Stimulated activated CD4-positive, alpha-beta T cell treated with anti-CD3 and anti-CD28 coated beads, Interleukin-4, amount 100 ng/mL, for 48 hours (primary cell): ENCODE results near the gene PPP1R13B.

Source experiments
- DNase-seq, 2 donors: peaks; one replicate each; pipeline ENCODE4 v3.0.0-alpha.2; 2020; ENCODE audit warnings: low read depth in 2 of 2

Gene PPP1R13B

DNA sequence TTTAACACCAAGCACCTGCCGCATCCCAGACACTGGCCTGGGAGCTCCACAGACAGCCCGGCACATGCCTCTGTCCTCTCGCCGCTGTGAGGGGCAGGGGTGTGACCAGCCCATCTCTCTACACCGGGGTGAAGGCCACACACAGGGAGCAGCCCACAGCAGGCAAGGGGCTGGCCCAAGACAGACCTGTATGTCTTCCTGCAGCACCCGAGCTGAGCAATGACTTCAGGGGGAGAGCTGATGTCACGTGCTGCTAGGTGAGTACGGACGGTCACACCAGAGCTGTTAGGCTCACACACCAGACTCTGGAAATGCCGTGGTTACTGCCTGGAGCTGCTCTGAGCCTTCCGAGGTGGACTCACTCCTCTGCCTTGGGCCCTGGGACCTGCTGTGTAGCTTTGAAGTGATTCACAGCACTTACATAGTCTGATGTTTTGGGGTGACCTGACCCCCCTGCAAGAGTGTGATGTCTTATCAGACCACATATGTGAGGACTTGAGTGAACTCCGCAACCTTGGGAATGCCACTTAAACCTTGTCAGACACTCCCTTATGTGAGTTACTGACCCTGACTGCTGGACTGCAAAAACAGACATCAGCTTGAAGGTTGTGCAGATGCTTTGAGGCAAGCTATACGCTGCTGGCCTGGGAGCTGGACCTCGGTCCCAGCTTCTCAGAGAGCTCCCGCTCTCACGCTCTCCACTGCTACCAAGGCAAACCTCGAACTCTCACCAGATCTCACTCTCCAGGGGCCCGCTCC is 133.9 kb downstream of the PPP1R13B start:
- no peak for DNase-seq

DNA sequence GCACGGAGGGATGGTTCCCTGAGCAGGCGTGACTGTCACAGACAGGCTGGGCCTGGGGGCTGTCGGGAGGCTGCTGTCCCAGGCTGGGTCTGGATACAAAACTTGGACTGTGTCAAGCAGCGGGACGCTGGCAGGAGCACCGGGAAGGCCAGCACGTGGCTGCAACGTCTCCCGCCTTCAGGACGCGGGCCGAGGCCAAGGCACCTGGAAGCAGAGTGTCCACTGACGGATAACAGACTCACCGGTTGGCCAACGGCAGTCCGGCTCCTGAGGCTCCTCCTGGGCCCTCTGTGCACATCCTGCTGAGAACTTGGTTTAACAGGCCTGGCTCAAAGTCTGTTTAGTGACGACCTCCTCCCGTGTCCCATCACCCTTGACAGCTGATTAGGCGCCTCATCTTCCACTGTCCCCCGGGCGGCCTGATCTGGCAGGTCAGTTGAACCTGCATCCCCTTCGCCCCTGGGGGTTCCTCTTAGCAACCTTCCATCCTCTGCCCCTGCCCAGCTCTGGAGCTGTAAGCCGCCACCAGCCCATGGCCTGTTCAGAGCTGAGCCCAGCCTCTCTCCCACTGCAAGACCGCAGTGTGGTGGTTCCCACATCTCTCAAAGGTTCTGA is 134.6 kb downstream of the PPP1R13B start:
- no peak for DNase-seq

GRCh38 chr14:103711516-103712431 is 135.6 kb downstream of the PPP1R13B start:
- no peak for DNase-seq

- DNase-seq: no peak
Observed at GRCh38 chr14:103710771-103711377, 136.5 kb downstream of the PPP1R13B start.

DNA sequence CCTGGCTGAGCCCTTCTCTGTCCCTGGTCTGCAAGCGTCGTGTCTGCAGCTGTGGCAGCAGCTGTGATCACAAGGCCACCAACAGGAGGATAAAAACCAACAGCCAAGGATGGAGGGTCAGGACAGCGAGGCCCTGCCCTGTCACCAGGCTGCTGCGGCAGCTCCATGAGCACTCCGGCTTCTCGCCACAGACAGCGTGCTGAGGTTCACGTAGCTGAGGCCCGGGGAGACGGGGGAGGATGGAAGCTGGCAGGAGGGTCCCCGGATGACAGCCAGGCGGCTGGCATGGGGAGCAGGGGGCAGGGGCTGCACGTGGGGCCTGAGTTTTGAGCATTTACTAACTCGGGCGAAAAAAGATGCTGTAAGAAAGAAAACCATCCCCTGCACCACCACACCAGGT is 137.6 kb downstream of the PPP1R13B start:
- DNase-seq: no peak

- no peak for DNase-seq
Observed at GRCh38 chr14:103708750-103709187, 138.6 kb downstream of the PPP1R13B start.

DNA sequence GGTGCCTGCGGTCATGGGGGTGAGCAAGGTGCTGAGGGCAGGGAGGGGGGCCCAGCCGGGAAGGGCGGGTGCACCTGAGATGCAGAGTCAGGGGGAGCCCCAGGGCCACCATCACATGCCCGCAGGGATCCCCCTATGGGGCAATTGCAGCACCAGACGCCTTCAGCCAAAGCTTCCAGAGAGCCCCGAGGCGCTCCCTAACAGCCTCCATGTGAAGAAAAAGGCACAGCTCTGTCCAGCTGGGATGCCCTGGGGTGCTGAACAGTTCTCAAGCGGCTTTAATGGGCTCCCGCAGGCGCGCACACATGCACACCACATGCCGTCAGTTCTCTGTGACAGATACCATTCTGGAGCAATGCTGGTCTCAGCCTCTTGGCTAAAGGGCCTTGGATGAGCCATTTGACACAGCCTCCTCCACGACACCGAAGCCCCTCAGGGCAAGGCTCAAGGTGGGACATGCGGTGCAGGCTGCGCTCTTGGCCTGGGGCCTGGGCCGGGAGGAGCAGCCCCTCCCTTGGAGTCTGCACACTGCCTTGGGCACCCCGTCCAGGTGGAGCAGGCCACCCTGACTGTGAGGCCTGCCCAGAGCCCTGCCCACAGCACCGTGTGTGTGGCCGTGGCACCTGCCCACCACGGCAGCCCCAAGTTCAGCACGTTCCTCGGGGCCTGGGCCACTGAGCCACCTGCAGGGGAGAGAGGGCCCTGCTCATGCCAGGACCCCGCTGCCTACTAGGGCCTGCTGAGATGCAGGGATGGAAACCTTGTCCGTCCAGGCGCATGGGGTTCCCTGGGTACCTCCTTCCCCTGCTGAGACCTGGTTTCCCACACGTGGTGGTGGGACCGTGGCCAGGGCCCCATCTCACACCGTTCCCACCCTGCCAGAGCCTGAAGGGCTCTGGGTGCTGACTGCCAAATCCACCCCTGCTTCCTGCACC is 139.8 kb downstream of the PPP1R13B start:
- no peak for DNase-seq

DNA sequence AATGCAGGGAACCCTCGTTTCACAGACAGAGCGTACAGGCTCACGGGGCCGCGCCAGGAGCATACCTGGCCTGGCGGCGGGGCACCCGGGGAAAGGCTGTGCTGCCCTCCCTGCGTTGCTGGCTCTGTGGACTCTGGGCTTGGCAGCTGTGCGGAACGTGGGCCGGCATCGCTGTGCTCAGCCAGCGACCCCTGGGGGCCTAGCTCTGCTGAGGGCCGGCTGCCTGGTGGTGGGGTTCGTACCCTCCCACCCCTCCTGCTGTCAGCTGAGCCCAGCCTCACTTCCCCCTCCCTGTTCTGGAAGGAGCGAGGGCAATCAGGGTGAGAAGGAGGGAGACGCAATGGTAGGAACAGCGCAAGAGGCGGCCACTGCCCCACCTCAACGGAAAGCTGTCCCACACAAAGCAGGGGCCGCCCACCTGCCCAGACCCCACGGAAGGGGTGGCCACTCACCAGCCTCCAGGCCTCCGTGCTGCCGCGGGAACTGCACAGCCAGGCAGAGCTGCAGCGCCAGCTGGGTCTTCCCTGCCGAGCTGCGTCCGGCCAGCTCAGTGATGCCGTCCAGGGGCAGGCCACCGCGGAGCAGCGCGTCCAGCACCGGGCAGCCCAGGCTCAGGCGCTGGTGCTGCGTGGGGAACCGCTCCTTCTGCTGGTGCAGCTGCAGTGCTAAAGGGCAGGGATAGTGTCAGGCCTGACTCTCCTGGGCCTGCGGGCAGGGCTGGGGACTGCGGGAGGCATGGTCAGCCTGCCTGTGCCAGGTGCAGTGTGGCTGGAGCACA is 140.6 kb downstream of the PPP1R13B start:
- no peak for DNase-seq

DNA sequence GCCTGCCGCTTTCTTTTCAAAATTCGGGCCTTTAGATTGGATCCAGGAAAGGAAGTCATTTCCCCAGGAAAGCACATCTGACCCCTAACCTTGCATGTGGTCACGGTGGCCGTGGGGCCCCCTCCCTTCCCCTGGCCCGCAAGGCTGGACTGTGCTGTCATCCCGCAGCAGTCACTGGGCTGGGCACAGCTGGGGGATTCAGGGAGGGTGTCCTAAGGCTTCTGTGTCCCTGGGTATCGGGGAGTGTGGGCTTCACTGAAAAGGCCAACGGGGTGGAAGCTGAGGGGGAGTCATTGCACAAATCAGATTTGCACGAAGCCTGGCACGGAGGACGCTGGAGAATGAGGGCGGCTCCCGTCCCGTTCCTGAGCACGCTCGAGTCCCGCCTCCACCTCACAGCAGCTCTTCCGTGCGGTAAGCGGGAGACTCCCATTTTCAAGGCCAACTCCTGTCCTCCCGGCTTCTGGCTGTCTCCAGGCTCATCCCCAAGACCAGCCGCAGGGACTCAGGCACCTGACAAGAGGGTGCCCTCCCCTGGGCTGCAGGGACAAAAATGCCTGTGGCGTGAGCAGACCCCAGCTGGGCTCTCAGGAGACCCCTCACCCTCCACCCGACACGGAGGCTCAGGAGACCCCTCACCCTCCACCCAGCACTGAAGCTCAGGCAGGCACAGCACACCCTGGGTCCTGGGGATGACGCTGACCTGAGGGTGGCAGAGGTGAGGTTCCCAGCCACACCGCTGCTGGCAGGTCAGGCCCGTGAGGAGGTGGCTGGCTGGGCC is 141.7 kb downstream of the PPP1R13B start:
- DNase-seq: no peak

GRCh38 chr14:103705118-103705503 is 142.3 kb downstream of the PPP1R13B start:
- DNase-seq: no peak

GRCh38 chr14:103704708-103705107 is 142.7 kb downstream of the PPP1R13B start:
- no peak for DNase-seq

DNA sequence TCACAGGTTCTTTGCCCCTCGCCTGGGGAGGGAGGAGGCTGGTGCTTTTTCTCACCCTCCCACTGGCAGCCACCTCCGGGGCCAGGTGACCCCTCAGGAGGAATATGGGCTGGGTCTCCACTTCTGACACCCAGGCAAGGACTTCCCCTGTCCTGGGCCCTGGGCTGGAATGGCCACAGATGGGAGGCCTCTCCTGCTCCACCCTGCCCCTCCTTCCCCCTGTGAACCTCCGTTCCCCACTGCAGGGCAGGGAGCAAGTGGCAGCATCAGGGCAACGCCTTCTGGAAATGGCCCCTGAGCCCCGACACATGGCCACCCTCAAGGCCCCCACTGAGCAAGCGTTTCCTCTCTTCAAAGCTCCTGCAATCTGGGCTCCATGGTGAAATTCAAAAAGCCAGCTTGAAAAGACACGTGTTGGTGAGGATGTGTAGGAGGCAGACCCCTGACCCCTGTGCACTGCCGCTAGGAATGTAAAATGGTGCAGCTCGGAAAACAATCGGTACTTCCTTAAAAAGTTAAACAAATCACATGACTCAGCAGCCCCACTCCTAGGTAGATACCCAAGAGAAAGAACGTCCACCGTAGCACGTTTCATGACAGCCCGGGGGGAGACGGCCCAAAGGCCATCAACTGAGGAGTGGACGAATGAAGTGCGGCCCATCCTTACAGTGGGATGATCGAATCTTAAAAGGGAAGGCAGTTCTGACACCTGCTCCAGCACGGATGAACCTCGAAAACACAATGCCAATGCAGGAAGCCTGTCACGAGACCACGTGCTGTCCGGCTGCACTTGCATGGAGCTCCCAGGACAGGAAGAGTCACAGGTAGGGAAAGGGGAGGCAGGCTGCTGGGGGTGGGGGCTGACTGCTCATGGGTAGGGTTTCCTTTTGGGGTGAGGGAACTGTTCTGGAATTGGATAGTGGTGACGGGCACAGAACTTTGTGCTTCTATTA is 143.7 kb downstream of the PPP1R13B start:
- DNase-seq: no peak

DNA sequence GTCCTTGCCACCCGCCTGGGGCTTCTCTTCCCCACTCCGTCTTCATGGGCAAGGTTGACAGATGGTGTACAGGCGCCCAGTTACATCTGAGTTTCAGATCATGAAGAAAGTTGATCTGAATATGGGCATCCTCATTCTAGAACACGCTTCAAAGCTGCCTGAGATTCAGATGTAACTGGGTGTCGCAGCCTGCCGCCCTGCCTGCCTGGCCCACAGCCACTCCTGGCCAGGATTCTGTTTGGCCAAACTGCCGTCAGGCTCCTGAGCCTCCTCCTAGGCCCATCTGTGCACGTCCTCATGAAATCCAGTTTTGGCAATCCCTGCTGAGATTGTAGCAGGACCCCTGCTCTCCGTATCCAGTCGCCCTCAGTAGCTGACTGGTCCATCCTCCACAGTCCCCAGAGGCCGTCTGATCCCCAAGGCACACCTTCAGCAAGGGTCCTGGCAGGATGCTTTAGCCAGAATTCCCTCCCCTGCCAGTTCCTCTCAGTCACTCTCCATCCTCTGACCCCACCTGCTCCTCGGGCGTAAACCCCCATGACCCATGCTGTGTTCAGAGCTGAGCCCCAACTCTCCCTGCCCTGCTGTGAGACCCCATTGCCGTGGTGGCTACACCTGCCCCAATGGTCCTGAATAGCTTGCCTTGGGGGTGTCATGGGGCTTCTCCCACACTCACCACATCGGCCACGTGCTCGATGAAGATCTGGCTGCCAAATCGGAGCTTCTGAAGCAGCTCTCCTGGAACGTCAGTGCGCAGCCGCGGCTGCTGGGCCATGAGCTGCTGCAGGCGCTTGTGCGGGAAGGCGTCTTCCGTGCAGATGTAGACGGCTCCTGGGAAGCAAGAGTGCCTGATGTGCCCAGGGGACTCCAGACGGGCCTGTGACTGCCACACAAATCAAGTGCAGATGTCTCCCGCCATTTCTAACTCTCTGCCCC is 144.6 kb downstream of the PPP1R13B start:
- DNase-seq: no peak

DNA sequence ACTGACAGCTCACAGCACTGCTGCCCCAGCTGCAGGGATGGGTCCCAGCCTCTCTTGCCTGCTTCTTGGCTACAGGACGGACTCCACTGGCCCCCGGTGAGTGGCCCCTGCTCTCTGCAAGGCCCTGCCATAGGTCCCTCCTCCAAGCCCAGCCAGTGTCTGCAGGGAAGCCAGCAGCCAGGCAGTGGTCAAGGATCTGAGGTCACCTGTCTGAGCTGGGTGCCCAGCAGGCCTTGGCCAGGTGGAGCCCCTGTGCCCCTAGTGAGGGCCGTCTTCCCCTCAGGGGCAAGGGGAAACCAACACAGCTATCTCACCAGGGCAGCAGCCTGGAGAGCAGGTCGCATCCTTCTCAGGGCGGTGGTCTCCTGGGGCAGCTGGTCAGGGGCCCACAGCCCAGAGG is 145.3 kb downstream of the PPP1R13B start:
- no peak for DNase-seq

DNA sequence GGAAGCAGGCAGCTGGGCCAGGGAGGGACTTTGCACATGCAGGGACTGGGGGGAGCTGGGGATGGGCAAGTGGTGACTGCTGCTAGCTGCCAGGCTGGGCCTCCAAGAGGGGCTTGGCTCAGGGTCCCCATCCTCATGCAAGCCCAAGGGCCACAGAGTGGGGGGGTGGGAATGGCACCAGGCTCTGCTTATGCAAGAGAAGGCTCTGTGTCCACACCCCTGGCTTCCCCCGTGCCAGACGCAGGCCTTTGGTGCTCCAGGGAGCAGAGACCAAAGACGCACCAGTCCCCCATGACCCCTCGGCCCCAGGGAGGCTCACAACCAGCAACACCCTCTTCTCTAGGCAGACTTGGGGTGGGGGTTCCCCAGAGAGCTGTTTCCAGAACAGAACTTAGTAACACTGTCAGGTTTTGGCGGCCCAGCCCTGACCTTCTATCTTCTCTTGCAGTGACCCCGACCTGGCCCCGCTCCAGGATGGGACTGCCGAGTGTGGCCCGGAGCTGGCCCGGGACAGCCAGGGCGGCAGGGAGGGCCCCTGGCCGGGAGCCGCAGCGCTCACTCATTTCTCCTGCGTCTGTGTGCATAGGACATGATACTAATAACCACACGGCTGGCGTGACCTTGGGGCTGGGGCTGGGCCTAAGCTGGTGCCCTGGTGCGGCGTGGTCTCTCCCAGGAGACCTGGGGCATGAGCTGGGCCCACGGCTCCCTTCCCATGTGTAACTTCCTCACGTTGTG is 146.5 kb downstream of the PPP1R13B start:
- no peak for DNase-seq
